ENCODE data around the gene TPM4.

GRCh38 chr19:16043156-16043757, 33.0 kb upstream of the TPM4 start:
- TF ChIP-seq CTCF (IDR thresholded peaks at IDR 0.05) (no peak), POLR2A (IDR thresholded peaks at IDR 0.05) (no peak)

Measured in heart left ventricle (tissue), 13 donors.